ENCODE measurements around the gene TARP.
"Not testable (repeated sequence)": the region's sequence is repeated elsewhere in the genome, so short reads cannot be mapped to it uniquely, and the experiment has no call there.

Gene TARP

GRCh38 chr7:38259157-38259556 is 14.3 kb downstream of the TARP start:
- DNase-seq = not testable (repeated sequence)

GRCh38 chr7:38257350-38257677 is 16.1 kb downstream of the TARP start:
- no peak for DNase-seq

- DNase-seq = not testable (repeated sequence)
Measured at GRCh38 chr7:38249849-38250248, 23.6 kb downstream of the TARP start.

GRCh38 chr7:38248069-38248567 is 25.3 kb downstream of the TARP start:
- no peak for DNase-seq

GRCh38 chr7:38245409-38245977 is 27.9 kb downstream of the TARP start:
- DNase-seq = no peak

GRCh38 chr7:38244516-38244915 is 28.9 kb downstream of the TARP start:
- DNase-seq = no peak

- DNase-seq = not testable (repeated sequence)
Measured at GRCh38 chr7:38243345-38243744, 30.1 kb downstream of the TARP start.

- DNase-seq = no peak
Measured at GRCh38 chr7:38242814-38243213, 30.6 kb downstream of the TARP start.

GRCh38 chr7:38241071-38241470 is 32.4 kb downstream of the TARP start:
- DNase-seq = no peak

- DNase-seq = not testable (repeated sequence)
Measured at GRCh38 chr7:38239129-38239528, 34.3 kb downstream of the TARP start.

- no peak for DNase-seq
Measured at GRCh38 chr7:38235606-38236005, 37.8 kb downstream of the TARP start.

GRCh38 chr7:38234759-38235158 is 38.7 kb downstream of the TARP start:
- not testable (repeated sequence) for DNase-seq

- DNase-seq = no peak
Measured at GRCh38 chr7:38232502-38233366, 40.7 kb downstream of the TARP start.

GRCh38 chr7:38229884-38230642 is 43.4 kb downstream of the TARP start:
- DNase-seq = no peak

- no peak for DNase-seq
Measured at GRCh38 chr7:38229386-38229785, 44.0 kb downstream of the TARP start.

GRCh38 chr7:38224392-38224791 is 49.0 kb downstream of the TARP start:
- DNase-seq = no peak

- DNase-seq = no peak
Measured at GRCh38 chr7:38223306-38223705, 50.1 kb downstream of the TARP start.

GRCh38 chr7:38222481-38223096 is 50.8 kb downstream of the TARP start:
- peak in 1 of 2 donors; percentile 50 for DNase-seq

- DNase-seq = no peak
Measured at GRCh38 chr7:38220452-38220851, 53.0 kb downstream of the TARP start.

GRCh38 chr7:38217672-38218071 is 55.8 kb downstream of the TARP start:
- no peak for DNase-seq

GRCh38 chr7:38215735-38216670 is 57.4 kb downstream of the TARP start:
- peak; percentile 68 to 77 for DNase-seq

- no peak for DNase-seq
Measured at GRCh38 chr7:38215115-38215514, 58.3 kb downstream of the TARP start.
